Left renal pelvis (tissue), 4 donors: ENCODE data around the gene ENO1. TPM values are rescaled to one million over a fixed set of nuclear protein-coding genes. Genes with fewer than 3 reads are reported as not detected.

Source experiments
- DNase-seq, 4 donors: peaks; one replicate each; pipeline ENCODE4 v3.0.0-alpha.2; 2013; ENCODE audit warnings: low read depth in 4 of 4, low spot score in 3 of 4
- polyA plus RNA-seq, 4 donors: library from polyadenylated mRNA; unstranded; fragments of 120-200 nt; gene quantifications; one replicate each; pipeline ENCODE4 v1.2.1, GENCODE V29; 2013; ENCODE audit not compliant: insufficient read length in 4 of 4

The ENO1 gene
- polyA plus RNA-seq, 4 donors: 306 to 933 (median 877) TPM

- no peak for DNase-seq
Measured at GRCh38 chr1:8816264-8816663, 62.2 kb downstream of the ENO1 start.

- peak in 1 of 4 donors; percentile 43 for DNase-seq
Measured at GRCh38 chr1:8815582-8816151, 62.8 kb downstream of the ENO1 start.

- DNase-seq: no peak
Measured at GRCh38 chr1:8814865-8815264, 63.6 kb downstream of the ENO1 start.

- DNase-seq: no peak
Measured at GRCh38 chr1:8813991-8814390, 64.5 kb downstream of the ENO1 start.

- no peak for DNase-seq
Measured at GRCh38 chr1:8813016-8813763, 65.3 kb downstream of the ENO1 start.

GRCh38 chr1:8812081-8812480 lies 66.4 kb downstream of the ENO1 start:
- DNase-seq: no peak

Other genes with a start within 250 kb of the ENO1 start
- gene RERE, start 61.0 kb downstream of the ENO1 start, polyA plus RNA-seq: 100 to 1,000 TPM; 112 to 163 (median 156) TPM
- gene CA6, start 67.2 kb upstream of the ENO1 start, polyA plus RNA-seq: under 1 TPM in 2 of 4 donors, not detected in 2; 0.12 TPM
- gene SLC2A7, start 147.7 kb upstream of the ENO1 start, polyA plus RNA-seq: not detected
- 1 to 10 TPM in 1 of 4 donors, under 1 TPM in 3; 0.39 to 1.3 (median 0.64) TPM for gene SLC2A5, start 190.9 kb upstream of the ENO1 start, polyA plus RNA-seq